Endothelial cell of umbilical vein (primary cell): ENCODE data around the gene ZNF202. TPM values are rescaled to one million over a fixed set of nuclear protein-coding genes. Genes with fewer than 3 reads are reported as not detected.
A peak's percentile ranks its signal among the peaks of the same experiment; 100 is the strongest.

Experiments used
- BruUV-seq: library from RNA; stranded (reverse); fragments of 400-500 nt; replicated peaks from 2 replicates; lab custom pipeline; 2021; lab: Mats Ljungman, UMichigan
- CTCF ChIA-PET: fragments of 300-600, 350-600 bp; sonication (Branson Sonifier 250); formaldehyde crosslinking; loops from one replicate; lab custom pipeline; 2021; ENCODE audit warnings: antibody characterized with exemption, inconsistent platforms; lab: Charles Lee
- POLR2A ChIA-PET: fragments of 300-600, 350-600 bp; sonication (Branson Sonifier 250); formaldehyde crosslinking; loops from one replicate; lab custom pipeline; 2021; ENCODE audit warnings: antibody characterized with exemption, inconsistent platforms; lab: Charles Lee
- DNase-seq: peaks from one replicate; pipeline ENCODE4 v3.0.0-alpha.2; 2011; ENCODE audit warnings: low read depth, low spot score
- FAIRE-seq: peaks from 2 replicates; lab custom pipeline; 2011; peaks lifted over from hg19 to GRCh38; lab: Jason Lieb, UNC
- H2AFZ ChIP-seq: 2 replicates; pipeline ENCODE4 v1.6.0; 2012; ENCODE audit warnings: low read depth, low read length, control low read depth, inconsistent platforms
- H3K27ac ChIP-seq: 2 replicates; pipeline ENCODE4 v1.5.1; 2011; ENCODE audit warnings: low read depth, mild to moderate bottlenecking, control low read depth, low read length, moderate library complexity; ENCODE audit not compliant: insufficient read depth
- H3K27me3 ChIP-seq, 2 experiments: 2 replicates each; pipeline versions ENCODE4 v1.6.0 to v1.6.1; 2011; ENCODE audit warnings: low read length in 2 of 2, mixed read lengths in 1 of 2; ENCODE audit not compliant: control insufficient read depth in 2 of 2, insufficient read depth in 2 of 2
- H3K36me3 ChIP-seq, 2 experiments: 2 replicates in 1 of 2; 3 replicates in 1 of 2; pipeline ENCODE4 v1.5.1; 2011; ENCODE audit warnings: low read length in 2 of 2, mild to moderate bottlenecking in 1 of 2, moderate library complexity in 1 of 2; ENCODE audit not compliant: control insufficient read depth in 2 of 2, insufficient read depth in 2 of 2; ENCODE audit errors: extremely low read depth in 1 of 2
- H3K4me1 ChIP-seq: 3 replicates; pipeline ENCODE4 v1.5.1; 2011; ENCODE audit warnings: mild to moderate bottlenecking, low read length; ENCODE audit not compliant: control insufficient read depth, insufficient read depth; ENCODE audit errors: extremely low read depth
- H3K4me2 ChIP-seq: 2 replicates; pipeline ENCODE4 v1.6.1; 2011; ENCODE audit warnings: low read length, control low read depth, mixed read lengths; ENCODE audit not compliant: insufficient read depth
- H3K4me3 ChIP-seq, 3 experiments: fragments of 200-600 bp in 1 of 3; sonication (generic), shearing (Covaris generic) in 1 of 3; replicated peaks in 1 of 3; 2 replicates each; pipeline ENCODE4 v1.5.1; 2011 to 2016; ENCODE audit warnings: control low read depth in 3 of 3, low read length in 3 of 3, mild to moderate bottlenecking in 2 of 3, inconsistent platforms in 1 of 3, low read depth in 1 of 3, moderate library complexity in 1 of 3; ENCODE audit not compliant: insufficient read depth in 1 of 3
- H3K79me2 ChIP-seq: 2 replicates; pipeline ENCODE4 v1.6.0; 2012; ENCODE audit warnings: low read length, inconsistent platforms; ENCODE audit not compliant: control insufficient read depth, insufficient read depth
- H3K9ac ChIP-seq: replicated peaks from 2 replicates; pipeline ENCODE3; 2011; ENCODE audit warnings: low read length, control low read depth; ENCODE audit not compliant: insufficient read depth; ENCODE audit errors: extremely low read depth
- H3K9me1 ChIP-seq: replicated peaks from 3 replicates; pipeline ENCODE4 v1.6.0; 2011; ENCODE audit warnings: mild to moderate bottlenecking, low read length; ENCODE audit not compliant: control insufficient read depth, insufficient read depth; ENCODE audit errors: extremely low read depth
- H3K9me3 ChIP-seq: replicated peaks from 2 replicates; pipeline ENCODE4 v1.5.1; 2012; ENCODE audit warnings: low read length, inconsistent platforms; ENCODE audit not compliant: control insufficient read depth, insufficient read depth
- H4K20me1 ChIP-seq: replicated peaks from 2 replicates; pipeline ENCODE3; 2011; ENCODE audit warnings: mild to moderate bottlenecking, low read length; ENCODE audit not compliant: control insufficient read depth, insufficient read depth; ENCODE audit errors: extremely low read depth
- CTCF ChIP-seq, 2 donors: IDR thresholded peaks; 1 replicate in 1 of 2; 2 replicates in 1 of 2; pipeline ENCODE4 v1.5.1; 2011; ENCODE audit warnings: low read length in 2 of 2, mild to moderate bottlenecking in 2 of 2, moderate library complexity in 2 of 2, control low read depth in 1 of 2, inconsistent platforms in 1 of 2, low read depth in 1 of 2; ENCODE audit not compliant: insufficient read depth in 1 of 2; ENCODE audit errors: extremely low read depth in 1 of 2
- EZH2 ChIP-seq: IDR thresholded peaks from 2 replicates; pipeline ENCODE4 v1.6.1; 2012; ENCODE audit warnings: borderline replicate concordance, low read depth, mild to moderate bottlenecking, moderate library complexity, low read length, inconsistent platforms; ENCODE audit not compliant: severe bottlenecking
- FOS ChIP-seq: IDR thresholded peaks from 2 replicates; pipeline ENCODE4 v1.6.1; 2011; ENCODE audit warnings: mild to moderate bottlenecking, low read length, moderate library complexity, borderline replicate concordance; ENCODE audit not compliant: insufficient read depth
- GATA2 ChIP-seq: IDR thresholded peaks from 2 replicates; pipeline ENCODE4 v1.7.0; 2011; ENCODE audit warnings: low read depth, mild to moderate bottlenecking, moderate library complexity, mixed read lengths, low read length; ENCODE audit not compliant: insufficient read length, insufficient read depth
- JUN ChIP-seq: IDR thresholded peaks from 2 replicates; pipeline ENCODE4 v1.6.1; 2011; ENCODE audit warnings: borderline replicate concordance, low read depth; ENCODE audit not compliant: insufficient read length, insufficient read depth
- MAX ChIP-seq: IDR thresholded peaks from 2 replicates; pipeline ENCODE4 v1.6.1; 2011; ENCODE audit not compliant: insufficient read depth, insufficient read length
- MYC ChIP-seq: IDR thresholded peaks from one replicate; pipeline ENCODE4 v1.6.1; 2011; ENCODE audit warnings: mild to moderate bottlenecking, low read depth, low read length
- POLR2A ChIP-seq: IDR thresholded peaks from 2 replicates; pipeline ENCODE4 v1.6.1; 2012; ENCODE audit warnings: low read depth, mild to moderate bottlenecking, control low read depth, low read length
- POLR2AphosphoS5 ChIP-seq: IDR thresholded peaks from 2 replicates; pipeline ENCODE4 v1.6.1; 2012; ENCODE audit warnings: low read depth, mild to moderate bottlenecking, control low read depth, low read length, moderate library complexity; ENCODE audit not compliant: insufficient read depth
- dilution Hi-C: fragments of 300-500 bp; cut with MboI; formaldehyde crosslinking; loops from one replicate; pipeline ENCODE4 v1.15.0; 2019; ENCODE audit warnings: low sequenced_read_pairs; ENCODE audit not compliant: extremely low pct_ligation_motif_present
- intact Hi-C: fragments of 100-400 bp; cut with micrococcal nuclease; formaldehyde crosslinking; loops from one replicate; pipeline ENCODE4 v1.10.0; 2022
- polyA plus RNA-seq, 4 experiments: library from polyadenylated mRNA; depleted of rRNA in 3 of 4; stranded (reverse) in 3 of 4; unstranded in 1 of 4; fragments of >200 nt; gene quantifications; 2 replicates each; pipeline versions ENCODE4 v1.2.1 to v1.2.3, GENCODE V29; 2011 to 2012; ENCODE audit warnings: missing spikeins in 1 of 4
- total RNA-seq: library from RNA; stranded (reverse); gene quantifications from 2 replicates; pipeline ENCODE4 v1.2.3, GENCODE V29; 2021

Gene ZNF202
- total and polyA plus RNA-seq, 2 donors (not counting 3 experiments of a cell fraction or from before 2014, with no cell fraction given), result 6.5 to 12.3 TPM

- ChIA-PET CTCF (interaction anchor here (0.7 to 1.0 kb wide), 3 partner anchors 33 to 331 kb away, joined by 3 to 4 read pairs (median 4); no protein-coding TSS in a partner anchor), POLR2A (no interaction called here)
- TF ChIP-seq POLR2A (no peak), MYC (no peak), JUN (no peak), EZH2 (no peak), FOS (no peak), CTCF (IDR thresholded peaks at IDR 0.05; ENCODE audit: extremely low read depth in 1 of 2, insufficient read depth in 1 of 2, low read depth in 1 of 2, low read length in 2 of 2) (no peak), POLR2AphosphoS5 (no peak), GATA2 (no peak), MAX (no peak)
- dilution Hi-C loops (no loop called here), intact Hi-C loops (loop anchor here (1.0 to 5.0 kb wide), 4 partner anchors 234 to 457 kb away; no protein-coding TSS in a partner anchor)
- no peaks in the 10 kb centered on the region for H4K20me1 ChIP-seq
- H3K36me3 ChIP-seq, result peaks cover 0 to 2% of the 10 kb centered on the region in 2 experiments
- H3K9me1 ChIP-seq, result no peaks in the 10 kb centered on the region
- peak overlapping the region; percentile 7 for H2AFZ ChIP-seq
- H3K79me2 ChIP-seq, result peaks cover 51% of the 10 kb centered on the region
- H3K9ac ChIP-seq, result peak overlapping the region; percentile 78
- peaks cover 14% of the 10 kb centered on the region for H3K4me1 ChIP-seq
- peak overlapping the region; percentile 76 for H3K4me2 ChIP-seq
- no peaks in the 10 kb centered on the region for H3K27me3 ChIP-seq
- FAIRE-seq (peak; percentile 43), DNase-seq (no peak)
- H3K9me3 ChIP-seq, result no peaks in the 10 kb centered on the region
- H3K4me3 ChIP-seq, result peak overlapping the region; percentile 58 to 89 (median 64)
- no TSS peak for BruUV-seq
- H3K27ac ChIP-seq, result peak overlapping the region; percentile 4
These were observed 687 bp downstream of the ZNF202 start for GRCh38 chr11:123740787-123741158.
